ENCODE results near the gene EIF2S3.

The EIF2S3 gene

GRCh38 chrX:24082447-24082846, 27.7 kb downstream of the EIF2S3 start:
- no peak for DNase-seq (ENCODE audit: extremely low read depth, low read depth)
- TF ChIP-seq CTCF (IDR thresholded peaks at IDR 0.05; ENCODE audit: low read depth, low read length, missing control alignments) = no peak
- H3K4me3 ChIP-seq (replicated peaks; ENCODE audit: low read depth, low read length) = no peak overlapping the region

- H3K4me3 ChIP-seq (replicated peaks; ENCODE audit: low read depth, low read length) = no peak overlapping the region
- no peak for TF ChIP-seq CTCF (IDR thresholded peaks at IDR 0.05; ENCODE audit: low read depth, low read length, missing control alignments)
- DNase-seq (ENCODE audit: extremely low read depth, low read depth) = no peak
Observed at GRCh38 chrX:24085101-24085500, 30.3 kb downstream of the EIF2S3 start.

- TF ChIP-seq CTCF (IDR thresholded peaks at IDR 0.05; ENCODE audit: low read depth, low read length, missing control alignments) = no peak
- no peak overlapping the region for H3K4me3 ChIP-seq (replicated peaks; ENCODE audit: low read depth, low read length)
- no peak for DNase-seq (ENCODE audit: extremely low read depth, low read depth)
Observed at GRCh38 chrX:24090300-24091200, 35.8 kb downstream of the EIF2S3 start.

- TF ChIP-seq CTCF (IDR thresholded peaks at IDR 0.05; ENCODE audit: low read depth, low read length, missing control alignments) = no peak
- DNase-seq (ENCODE audit: extremely low read depth, low read depth) = no peak
- H3K4me3 ChIP-seq (replicated peaks; ENCODE audit: low read depth, low read length) = no peak overlapping the region
Observed at GRCh38 chrX:24093746-24094145, 39.0 kb downstream of the EIF2S3 start.

GRCh38 chrX:24097741-24098260, 43.0 kb downstream of the EIF2S3 start:
- H3K4me3 ChIP-seq (replicated peaks; ENCODE audit: low read depth, low read length) = no peak overlapping the region
- no peak for TF ChIP-seq CTCF (IDR thresholded peaks at IDR 0.05; ENCODE audit: low read depth, low read length, missing control alignments)
- no peak for DNase-seq (ENCODE audit: extremely low read depth, low read depth)

- no peak for DNase-seq (ENCODE audit: extremely low read depth, low read depth)
- TF ChIP-seq CTCF (IDR thresholded peaks at IDR 0.05; ENCODE audit: low read depth, low read length, missing control alignments) = no peak
- no peak overlapping the region for H3K4me3 ChIP-seq (replicated peaks; ENCODE audit: low read depth, low read length)
Observed at GRCh38 chrX:24098932-24099331, 44.2 kb downstream of the EIF2S3 start.

Measured in HFF-Myc (cell line).